MG63 (cell line): Measurements from ENCODE around the gene FCSK. TPM values are rescaled to one million over a fixed set of nuclear protein-coding genes. Genes with fewer than 3 reads are reported as not detected.
"Not testable (repeated sequence)": the region's sequence is repeated elsewhere in the genome, so short reads cannot be mapped to it uniquely, and the experiment has no call there.

ENCODE experiments used
- DNase-seq: peaks from one replicate; pipeline ENCODE4 v3.0.0-alpha.2; 2020
- H3K27me3 ChIP-seq: fragments of 250-450 bp; sonication (Bioruptor Pico); 2 replicates; pipeline ENCODE4 v1.5.1; 2020; ENCODE audit warnings: mild to moderate bottlenecking, moderate library complexity
- H3K36me3 ChIP-seq: fragments of 250-450 bp; sonication (Bioruptor Pico); 2 replicates; pipeline ENCODE4 v1.5.1; 2020; ENCODE audit warnings: mild to moderate bottlenecking, moderate library complexity
- H3K4me3 ChIP-seq: fragments of 250-450 bp; sonication (Bioruptor Pico); 2 replicates; pipeline ENCODE4 v1.5.1; 2020; ENCODE audit warnings: mild to moderate bottlenecking, moderate library complexity
- H3K9me3 ChIP-seq: fragments of 250-450 bp; sonication (Bioruptor Pico); 2 replicates; pipeline ENCODE4 v1.5.1; 2020; ENCODE audit warnings: mild to moderate bottlenecking, moderate library complexity
- total RNA-seq: library from RNA; depleted of rRNA; stranded (reverse); fragments of >200 nt; shearing (Covaris generic); gene quantifications from 2 replicates; pipeline ENCODE4 v1.2.3, GENCODE V29; 2014; ENCODE audit warnings: low replicate concordance; rRNA removed

FCSK gene
- total RNA-seq, 1 experiment from 2014 or later, result 6.3 TPM

DNA sequence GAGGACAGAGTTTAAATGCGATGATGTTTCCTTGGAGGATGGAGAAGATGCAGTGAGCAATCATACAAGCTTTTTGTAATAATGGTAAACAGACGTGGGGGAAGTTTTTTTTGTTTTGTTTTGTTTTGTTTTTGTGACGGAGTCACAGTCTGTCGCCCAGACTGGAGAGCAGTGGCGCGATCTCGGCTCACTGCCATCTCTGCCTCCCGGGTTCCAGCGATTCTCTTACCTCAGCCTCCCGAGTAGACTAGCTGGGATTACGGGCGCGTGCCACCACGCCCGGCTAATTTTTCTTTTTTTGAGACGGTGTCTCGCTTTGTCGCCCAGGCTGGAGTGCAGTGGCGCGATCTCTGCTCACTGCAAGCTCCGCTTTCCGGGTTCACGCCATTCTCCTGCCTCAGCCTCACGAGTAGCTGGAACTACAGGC is 70.0 kb downstream of the FCSK start:
- Histone ChIP-seq H3K4me3 (peak overlapping the region; percentile 79), H3K36me3 (peaks cover 37% of the 10 kb centered on the region)
- not testable (repeated sequence) for DNase-seq, H3K9me3 ChIP-seq, H3K27me3 ChIP-seq

- DNase-seq, result no peak
- peaks cover 51% of the 10 kb centered on the region for H3K36me3 ChIP-seq
Observed at GRCh38 chr16:70526403-70526802, 72.0 kb downstream of the FCSK start.

GRCh38 chr16:70527315-70527996 is 73.1 kb downstream of the FCSK start:
- Histone ChIP-seq H3K27me3 (no peaks in the 10 kb centered on the region), H3K9me3 (no peaks in the 10 kb centered on the region), H3K4me3 (peak overlapping the region; percentile 79), H3K36me3 (peaks cover 59% of the 10 kb centered on the region)
- no peak for DNase-seq

More at GRCh38 chr16:70526403-70526802, 72.0 kb downstream of the FCSK start:
- H3K27me3 ChIP-seq, result no peaks in the 10 kb centered on the region
- no peaks in the 10 kb centered on the region for H3K9me3 ChIP-seq
- peak overlapping the region; percentile 79 for H3K4me3 ChIP-seq

- H3K4me3 ChIP-seq, result no peak overlapping the region
- no peaks in the 10 kb centered on the region for H3K9me3 ChIP-seq
- DNase-seq, result no peak
- H3K27me3 ChIP-seq, result no peaks in the 10 kb centered on the region
- peaks cover 76% of the 10 kb centered on the region for H3K36me3 ChIP-seq
Observed at GRCh38 chr16:70529051-70529777, 74.8 kb downstream of the FCSK start.

Other genes with a start within 250 kb of the FCSK start
- 12.2 and 14.3 TPM in 2 replicates for gene EXOSC6, start 202.7 kb upstream of the FCSK start, total RNA-seq
- gene AARS1, start 165.1 kb upstream of the FCSK start, total RNA-seq, result 125 and 174 TPM in 2 replicates
- 7.9 and 27.3 TPM in 2 replicates for gene DDX19B, start 155.4 kb upstream of the FCSK start, total RNA-seq
- 31.1 and 62.2 TPM in 2 replicates for gene DDX19A, start 107.7 kb upstream of the FCSK start, total RNA-seq
- gene ST3GAL2, start 15.5 kb upstream of the FCSK start, total RNA-seq, result 8.9 and 9.2 TPM in 2 replicates
- 48.5 and 61.4 TPM in 2 replicates for gene COG4, start 69.0 kb downstream of the FCSK start, total RNA-seq
- gene SF3B3, start 69.2 kb downstream of the FCSK start, total RNA-seq, result 23.0 and 35.7 TPM in 2 replicates
- gene IL34, start 192.0 kb downstream of the FCSK start, total RNA-seq, result 1.4 and 2.2 TPM in 2 replicates
- 13.6 and 52.0 TPM in 2 replicates for gene MTSS2, start 231.5 kb downstream of the FCSK start, total RNA-seq